ENCODE results near the gene WDFY2.
"Not testable (repeated sequence)": the region's sequence is repeated elsewhere in the genome, so short reads cannot be mapped to it uniquely, and the experiment has no call there.

WDFY2 gene

GRCh38 chr13:51590971-51591627 lies 6.8 kb downstream of the WDFY2 start:
- Histone ChIP-seq H2AFZ (ENCODE audit: low read depth, low read length) (no peak overlapping the region), H4K20me1 (ENCODE audit: insufficient read depth, low read length) (no peaks in the 10 kb centered on the region), H3K27me3 (ENCODE audit: insufficient read depth, low read length, poor library complexity) (no peaks in the 10 kb centered on the region), H3K4me2 (ENCODE audit: insufficient read depth, low read length) (no peak overlapping the region), H3K27ac (ENCODE audit: low read length) (no peak overlapping the region), H3K4me1 (ENCODE audit: insufficient read depth, low read length) (peaks cover 11% of the 10 kb centered on the region; the same call in 1 of the 2 replicates), H3K9me3 (ENCODE audit: insufficient read depth, low read length, severe bottlenecking) (no peaks in the 10 kb centered on the region), H3K36me3 (ENCODE audit: insufficient read depth, low read length) (no peaks in the 10 kb centered on the region), H3K4me3 (ENCODE audit: low read depth in 1 of 2, low read length in 2 of 2) (no peak overlapping the region), H3K9ac (ENCODE audit: low read depth, low read length) (no peak overlapping the region), H3K79me2 (ENCODE audit: insufficient read depth, low read length) (peaks cover 25% of the 10 kb centered on the region)
- ATAC-seq (ENCODE audit: insufficient read depth, low read depth) (no peak), DNase-seq (no peak)
- TF ChIP-seq CTCF (IDR thresholded peaks at IDR 0.05; ENCODE audit: borderline replicate concordance, extremely low read depth, low read length, poor library complexity, severe bottlenecking) = no peak
- TF ChIP-seq EZH2 (IDR thresholded peaks at IDR 0.05; ENCODE audit: borderline replicate concordance, low read depth, low read length, severe bottlenecking) = no peak

- H3K27ac ChIP-seq (ENCODE audit: low read length); H3K4me1 ChIP-seq (ENCODE audit: insufficient read depth, low read length); H3K9ac ChIP-seq (ENCODE audit: low read depth, low read length); H2AFZ ChIP-seq (ENCODE audit: low read depth, low read length); DNase-seq; H3K36me3 ChIP-seq (ENCODE audit: insufficient read depth, low read length); H3K4me2 ChIP-seq (ENCODE audit: insufficient read depth, low read length); H4K20me1 ChIP-seq (ENCODE audit: insufficient read depth, low read length); H3K4me3 ChIP-seq (ENCODE audit: low read depth in 1 of 2, low read length in 2 of 2); H3K27me3 ChIP-seq (ENCODE audit: insufficient read depth, low read length, poor library complexity); ATAC-seq (ENCODE audit: insufficient read depth, low read depth); H3K9me3 ChIP-seq (ENCODE audit: insufficient read depth, low read length, severe bottlenecking): not testable (repeated sequence)
- H3K79me2 ChIP-seq (ENCODE audit: insufficient read depth, low read length) = peaks cover 22% of the 10 kb centered on the region
Observed at GRCh38 chr13:51591938-51592337, 7.7 kb downstream of the WDFY2 start.

- Histone ChIP-seq H3K4me1 (ENCODE audit: insufficient read depth, low read length) (no peaks in the 10 kb centered on the region), H3K9me3 (ENCODE audit: insufficient read depth, low read length, severe bottlenecking) (no peaks in the 10 kb centered on the region), H3K27me3 (ENCODE audit: insufficient read depth, low read length, poor library complexity) (no peaks in the 10 kb centered on the region), H3K4me2 (ENCODE audit: insufficient read depth, low read length) (no peak overlapping the region), H3K27ac (ENCODE audit: low read length) (no peak overlapping the region), H2AFZ (ENCODE audit: low read depth, low read length) (no peak overlapping the region), H4K20me1 (ENCODE audit: insufficient read depth, low read length) (peaks cover 2% of the 10 kb centered on the region; the same call in 1 of the 2 replicates), H3K4me3 (ENCODE audit: low read depth in 1 of 2, low read length in 2 of 2) (no peak overlapping the region), H3K36me3 (ENCODE audit: insufficient read depth, low read length) (no peaks in the 10 kb centered on the region), H3K79me2 (ENCODE audit: insufficient read depth, low read length) (peaks cover 8% of the 10 kb centered on the region; the same call in 1 of the 2 replicates), H3K9ac (ENCODE audit: low read depth, low read length) (no peak overlapping the region)
- TF ChIP-seq CTCF (IDR thresholded peaks at IDR 0.05; ENCODE audit: borderline replicate concordance, extremely low read depth, low read length, poor library complexity, severe bottlenecking) (no peak), EZH2 (IDR thresholded peaks at IDR 0.05; ENCODE audit: borderline replicate concordance, low read depth, low read length, severe bottlenecking) (no peak)
- ATAC-seq (ENCODE audit: insufficient read depth, low read depth) (no peak), DNase-seq (no peak)
Observed at GRCh38 chr13:51594432-51594831, 10.2 kb downstream of the WDFY2 start.

- H3K36me3 ChIP-seq (ENCODE audit: insufficient read depth, low read length) = no peaks in the 10 kb centered on the region
- peaks cover 8% of the 10 kb centered on the region; the same call in 1 of the 2 replicates for H3K79me2 ChIP-seq (ENCODE audit: insufficient read depth, low read length)
- no peaks in the 10 kb centered on the region for H3K9me3 ChIP-seq (ENCODE audit: insufficient read depth, low read length, severe bottlenecking)
- H3K27me3 ChIP-seq (ENCODE audit: insufficient read depth, low read length, poor library complexity) = no peaks in the 10 kb centered on the region
- no peak overlapping the region for H3K4me2 ChIP-seq (ENCODE audit: insufficient read depth, low read length)
- no peak for ATAC-seq (ENCODE audit: insufficient read depth, low read depth)
- H3K4me1 ChIP-seq (ENCODE audit: insufficient read depth, low read length) = no peaks in the 10 kb centered on the region
- peaks cover 2% of the 10 kb centered on the region; the same call in 1 of the 2 replicates for H4K20me1 ChIP-seq (ENCODE audit: insufficient read depth, low read length)
- H3K9ac ChIP-seq (ENCODE audit: low read depth, low read length) = no peak overlapping the region
- no peak overlapping the region for H3K4me3 ChIP-seq (ENCODE audit: low read depth in 1 of 2, low read length in 2 of 2)
- H2AFZ ChIP-seq (ENCODE audit: low read depth, low read length) = no peak overlapping the region
- no peak for DNase-seq
- TF ChIP-seq CTCF (IDR thresholded peaks at IDR 0.05; ENCODE audit: borderline replicate concordance, extremely low read depth, low read length, poor library complexity, severe bottlenecking) (no peak), EZH2 (IDR thresholded peaks at IDR 0.05; ENCODE audit: borderline replicate concordance, low read depth, low read length, severe bottlenecking) (no peak)
- H3K27ac ChIP-seq (ENCODE audit: low read length) = no peak overlapping the region
Observed at GRCh38 chr13:51595416-51595815, 11.2 kb downstream of the WDFY2 start.
